HepG2 (cell line): ENCODE data around the gene RALBP1. TPM values are rescaled to one million over a fixed set of nuclear protein-coding genes. Genes with fewer than 3 reads are reported as not detected.

Experiments
- ATAC-seq: fragments of 200-7000 bp; cut with Tn5 transposase; 3 replicates; pipeline ENCODE4 v1.9.1; 2020; ENCODE audit warnings: mild to moderate bottlenecking, moderate library complexity
- BruUV-seq: library from RNA; stranded (reverse); fragments of 400-500 nt; replicated peaks from 2 replicates; lab custom pipeline; 2021; lab: Mats Ljungman, UMichigan
- CTCF ChIA-PET: fragments of 300-600 bp; formaldehyde crosslinking; extraction: SDS; loops from one replicate; lab custom pipeline; 2021; ENCODE audit warnings: low total read pairs, inconsistent platforms, low intra/inter-chr PET ratio; lab: Yijun Ruan, JAX
- POLR2A ChIA-PET: fragments of 350-600 bp; sonication (Branson Sonifier 250); formaldehyde crosslinking; loops from one replicate; lab custom pipeline; 2020; ENCODE audit warnings: antibody characterized with exemption, inconsistent platforms; lab: Yijun Ruan, JAX
- DNase-seq: peaks from one replicate; pipeline ENCODE4 v3.0.0-alpha.2; 2015; ENCODE audit warnings: low spot score
- FAIRE-seq: peaks from 3 replicates; lab custom pipeline; 2011; peaks lifted over from hg19 to GRCh38; lab: Jason Lieb, UNC
- H2AFZ ChIP-seq: one replicate; pipeline ENCODE4 v1.6.1; 2011; ENCODE audit warnings: low read length, inconsistent platforms
- H3K27ac ChIP-seq: fragments of 300-600 bp; 3 replicates; pipeline ENCODE4 v1.8.0; 2011; ENCODE audit warnings: mixed run types, mild to moderate bottlenecking, mixed read lengths, low read length, inconsistent platforms; ENCODE audit not compliant: insufficient read depth; ENCODE audit errors: extremely low read length
- H3K27me3 ChIP-seq, 2 experiments: fragments of 200-600 bp in 1 of 2; 2 replicates in 1 of 2; 3 replicates in 1 of 2; pipeline versions ENCODE4 v1.6.0 to v1.8.0; 2011; ENCODE audit warnings: low read length in 2 of 2, mild to moderate bottlenecking in 2 of 2, moderate library complexity in 2 of 2, inconsistent platforms in 1 of 2; ENCODE audit not compliant: insufficient read depth in 2 of 2, control insufficient read depth in 1 of 2
- H3K36me3 ChIP-seq, 2 experiments: fragments of 200-600 bp in 1 of 2; replicated peaks in 1 of 2; 2 replicates in 1 of 2; 3 replicates in 1 of 2; pipeline versions ENCODE4 v1.5.1 to v1.8.0; 2011; ENCODE audit warnings: low read length in 2 of 2, inconsistent platforms in 1 of 2; ENCODE audit not compliant: insufficient read depth in 2 of 2, control insufficient read depth in 1 of 2
- H3K4me1 ChIP-seq: 2 replicates; pipeline ENCODE4 v1.5.1; 2012; ENCODE audit warnings: low read length, inconsistent platforms; ENCODE audit not compliant: insufficient read depth
- H3K4me2 ChIP-seq: 2 replicates; pipeline ENCODE4 v1.6.0; 2011; ENCODE audit warnings: low read depth, low read length, inconsistent platforms
- H3K4me3 ChIP-seq, 3 experiments: fragments of 200-600 bp in 1 of 3; sonication (generic), shearing (Covaris generic) in 1 of 3; replicated peaks in 1 of 3; 2 replicates each; pipeline ENCODE4 v1.5.1; 2011 to 2016; ENCODE audit warnings: low read length in 3 of 3, inconsistent platforms in 2 of 3, low read depth in 2 of 3, mild to moderate bottlenecking in 2 of 3, control low read depth in 1 of 3, mixed read lengths in 1 of 3; ENCODE audit not compliant: insufficient read depth in 1 of 3
- H3K79me2 ChIP-seq: one replicate; pipeline ENCODE4 v1.6.1; 2011; ENCODE audit warnings: low read length, inconsistent platforms; ENCODE audit not compliant: insufficient read depth
- H3K9ac ChIP-seq: 2 replicates; pipeline ENCODE4 v1.6.0; 2011; ENCODE audit warnings: mild to moderate bottlenecking, low read depth, low read length, inconsistent platforms; ENCODE audit not compliant: insufficient read depth
- H3K9me3 ChIP-seq: 2 replicates; pipeline ENCODE4 v1.5.1; 2012; ENCODE audit warnings: mild to moderate bottlenecking, low read length
- H4K20me1 ChIP-seq: 2 replicates; pipeline ENCODE4 v1.6.0; 2011; ENCODE audit warnings: inconsistent platforms, mild to moderate bottlenecking, low read length, moderate library complexity; ENCODE audit not compliant: insufficient read depth
- NR1H2 ChIP-seq: sonication (generic); formaldehyde crosslinking; IDR thresholded peaks from 2 replicates; pipeline ENCODE4 v1.8.1; 2022; ENCODE audit warnings: low read depth, missing genetic modification reagents, borderline replicate concordance
- PAF1 ChIP-seq: IDR thresholded peaks from 2 replicates; pipeline ENCODE4 v1.6.1; 2016; ENCODE audit warnings: missing genetic modification reagents, missing compliant biosample characterization
- TCF7 ChIP-seq: sonication (generic); IDR thresholded peaks from 2 replicates; pipeline ENCODE4 v1.6.1; 2016; ENCODE audit warnings: antibody characterized with exemption, low read depth
- ZNF235 ChIP-seq: sonication (generic); formaldehyde crosslinking; IDR thresholded peaks from 2 replicates; pipeline ENCODE4 v1.8.1; 2023; ENCODE audit warnings: mild to moderate bottlenecking, missing genetic modification reagents, borderline replicate concordance
- ZNF367 ChIP-seq: sonication (generic); formaldehyde crosslinking; IDR thresholded peaks from 2 replicates; pipeline ENCODE4 v1.4.0; 2020; ENCODE audit warnings: missing genetic modification reagents, borderline replicate concordance
- WGBS: methylation state at CpG from one replicate; pipeline ENCODE4 v1.1.6; 2017; ENCODE audit warnings: low lambda C conversion rate; 5-methylcytosine and 5-hydroxymethylcytosine counted together
- in situ Hi-C: cut with HindIII; loops from 2 replicates; pipeline ENCODE4 v1.10.0; 2017; ENCODE audit warnings: low pct_unique_long_range_greater_than_20kb; ENCODE audit not compliant: extremely low pct_ligation_motif_present
- intact Hi-C: fragments of 100-400 bp; cut with micrococcal nuclease; formaldehyde crosslinking; loops from one replicate; pipeline ENCODE4 v1.10.0; 2022; ENCODE audit not compliant: unreplicated experiment
- polyA plus RNA-seq, 8 experiments: library from polyadenylated mRNA; depleted of rRNA in 3 of 8; stranded (reverse) in 7 of 8; unstranded in 1 of 8; fragments of >200 nt; fragmentation: Illumina TruSeq in 4 of 8; extraction: Trizol in 4 of 8; gene quantifications; 2 replicates each; pipeline versions ENCODE4 v1.2.1 to v1.2.3, GENCODE V29; 2011 to 2016; ENCODE audit warnings: low read depth in 4 of 8, missing spikeins in 1 of 8, mixed read lengths in 1 of 8; ENCODE audit not compliant: insufficient read depth in 1 of 8
- total RNA-seq, 5 experiments: library from RNA; depleted of rRNA; stranded (reverse); fragments of >200 nt; fragmentation: Illumina TruSeq; extraction: Trizol; gene quantifications; 2 replicates each; pipeline ENCODE4 v1.2.3, GENCODE V29; 2016; ENCODE audit warnings: low read depth in 1 of 5
- TF ChIP-seq, protein P1 (sequence below): sonication (generic); formaldehyde crosslinking; IDR thresholded peaks from 2 replicates; pipeline ENCODE4 v1.4.0; 2020; ENCODE audit warnings: mild to moderate bottlenecking, missing genetic modification reagents
- TF ChIP-seq, protein P2 (sequence below): sonication (generic); formaldehyde crosslinking; IDR thresholded peaks from 2 replicates; pipeline ENCODE4 v1.5.1; 2020; ENCODE audit warnings: missing genetic modification reagents, mild to moderate bottlenecking, borderline replicate concordance

The RALBP1 gene
- total and polyA plus RNA-seq, 2 of the 13 experiments (the other 11 are each of a cell fraction or from before 2014, with no cell fraction given) = 24.5 to 33.1 TPM

DNA sequence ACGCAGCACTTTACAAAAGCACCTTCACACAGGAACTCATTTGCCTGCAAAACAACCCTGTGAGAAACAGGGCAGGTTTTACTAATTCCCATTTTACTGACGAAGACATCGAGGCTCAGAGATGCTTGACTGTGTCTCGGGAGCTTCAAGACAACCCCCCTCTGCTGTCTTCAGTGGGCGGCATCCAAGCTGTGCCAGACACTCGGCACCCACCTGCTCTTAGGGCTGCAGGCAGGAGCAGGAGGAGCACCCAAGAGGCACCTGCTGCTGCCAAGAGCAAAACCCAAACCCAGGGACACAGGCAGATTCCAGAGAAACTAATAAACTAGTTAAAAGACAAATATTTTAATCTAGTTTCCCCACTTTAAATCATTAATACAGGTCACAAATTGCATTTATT is 71.2 kb downstream of the RALBP1 start (continued):
- TF ChIP-seq, protein P1, sequence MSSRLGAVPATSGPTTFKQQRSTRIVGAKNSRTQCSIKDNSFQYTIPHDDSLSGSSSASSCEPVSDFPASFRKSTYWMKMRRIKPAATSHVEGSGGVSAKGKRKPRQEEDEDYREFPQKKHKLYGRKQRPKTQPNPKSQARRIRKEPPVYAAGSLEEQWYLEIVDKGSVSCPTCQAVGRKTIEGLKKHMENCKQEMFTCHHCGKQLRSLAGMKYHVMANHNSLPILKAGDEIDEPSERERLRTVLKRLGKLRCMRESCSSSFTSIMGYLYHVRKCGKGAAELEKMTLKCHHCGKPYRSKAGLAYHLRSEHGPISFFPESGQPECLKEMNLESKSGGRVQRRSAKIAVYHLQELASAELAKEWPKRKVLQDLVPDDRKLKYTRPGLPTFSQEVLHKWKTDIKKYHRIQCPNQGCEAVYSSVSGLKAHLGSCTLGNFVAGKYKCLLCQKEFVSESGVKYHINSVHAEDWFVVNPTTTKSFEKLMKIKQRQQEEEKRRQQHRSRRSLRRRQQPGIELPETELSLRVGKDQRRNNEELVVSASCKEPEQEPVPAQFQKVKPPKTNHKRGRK (CRISPR knock-in tag) = no peak
- no peak for TF ChIP-seq ZNF367 (CRISPR knock-in tag)

DNA sequence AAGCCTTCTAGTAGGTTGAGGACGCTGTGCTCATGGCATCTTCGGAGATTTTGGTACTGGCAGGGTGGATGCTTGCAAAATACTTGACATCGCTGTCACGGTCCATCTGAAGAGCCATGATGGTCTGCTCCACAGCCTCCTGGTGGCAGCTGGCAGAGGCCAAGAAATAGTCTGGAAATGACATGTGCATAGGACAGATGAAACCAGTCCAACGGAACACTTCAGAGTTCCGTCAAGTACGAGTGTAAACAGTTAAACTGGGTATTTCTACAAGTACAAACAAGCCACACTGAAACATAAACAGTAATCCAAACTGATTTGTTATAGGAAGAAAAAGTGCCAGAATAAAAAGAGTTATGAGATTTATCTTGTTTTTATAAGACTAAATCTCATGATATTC is 72.5 kb downstream of the RALBP1 start:
- Histone ChIP-seq H3K27me3 (no peaks in the 10 kb centered on the region), H3K4me3 (no peak overlapping the region), H4K20me1 (no peaks in the 10 kb centered on the region), H3K79me2 (no peaks in the 10 kb centered on the region), H3K9ac (no peak overlapping the region), H3K9me3 (no peaks in the 10 kb centered on the region)
- FAIRE-seq = no peak
- POLR2A ChIA-PET = no interaction called here
- no peak for DNase-seq
- TF ChIP-seq NR1H2 (CRISPR knock-in tag) = no peak
- no peak for TF ChIP-seq ZNF235
- TF ChIP-seq TCF7 = no peak
- TF ChIP-seq, protein P2, sequence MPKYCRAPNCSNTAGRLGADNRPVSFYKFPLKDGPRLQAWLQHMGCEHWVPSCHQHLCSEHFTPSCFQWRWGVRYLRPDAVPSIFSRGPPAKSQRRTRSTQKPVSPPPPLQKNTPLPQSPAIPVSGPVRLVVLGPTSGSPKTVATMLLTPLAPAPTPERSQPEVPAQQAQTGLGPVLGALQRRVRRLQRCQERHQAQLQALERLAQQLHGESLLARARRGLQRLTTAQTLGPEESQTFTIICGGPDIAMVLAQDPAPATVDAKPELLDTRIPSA (CRISPR knock-in tag) = no peak
- TF ChIP-seq PAF1 (CRISPR knock-in tag) = no peak
- TF ChIP-seq, all 625 proteins: peak for 0
- in situ Hi-C loops (no loop called here), intact Hi-C loops (no loop called here)
- no peak overlapping the region for H3K27ac ChIP-seq
- 96% methylated on average over 7 of the region's 7 CpGs for WGBS
- ATAC-seq = no peak
- CTCF ChIA-PET = no interaction called here
- BruUV-seq = no TSS peak
- no peaks in the 10 kb centered on the region for H3K4me1 ChIP-seq
- no peak overlapping the region for H2AFZ ChIP-seq
- peaks cover 31 to 68% of the 10 kb centered on the region in 2 experiments for H3K36me3 ChIP-seq
- H3K4me2 ChIP-seq = no peak overlapping the region
